Tibial nerve (tissue), 4 donors: ENCODE data around the gene SLC23A2.

Experiments used
- CTCF ChIP-seq, 5 experiments: fragments of 200-600 bp in 3 of 5; fragments of 450-650 bp in 2 of 5; sonication (generic) in 3 of 5; IDR thresholded peaks; one replicate each; pipeline ENCODE4 v1.5.1; 2016 to 2019; ENCODE audit warnings: antibody characterized with exemption in 5 of 5, mild to moderate bottlenecking in 3 of 5, moderate library complexity in 2 of 5
- EP300 ChIP-seq, 2 donors: sonication (generic); formaldehyde crosslinking; IDR thresholded peaks; one replicate each; pipeline ENCODE4 v1.6.1; 2017; ENCODE audit warnings: antibody characterized with exemption in 2 of 2, mild to moderate bottlenecking in 1 of 2
- POLR2A ChIP-seq, 2 donors: fragments of 450-650 bp; IDR thresholded peaks; one replicate each; pipeline ENCODE4 v1.6.1; 2017; ENCODE audit warnings: antibody characterized with exemption in 2 of 2, mild to moderate bottlenecking in 2 of 2, moderate library complexity in 2 of 2

- TF ChIP-seq POLR2A (IDR thresholded peaks at IDR 0.05) (no peak), CTCF (IDR thresholded peaks at IDR 0.05) (no peak), EP300 (IDR thresholded peaks at IDR 0.05) (no peak)
These were observed 107.6 kb downstream of the SLC23A2 start for GRCh38 chr20:4893709-4894108.
